ENCODE measurements around the gene ENTPD6. TPM values are rescaled to one million over a fixed set of nuclear protein-coding genes. Genes with fewer than 3 reads are reported as not detected.

Gene ENTPD6
- total RNA-seq, 1 experiment from 2014 or later: 53.5 TPM

GRCh38 chr20:25220810-25221591 is 25.5 kb downstream of the ENTPD6 start:
- peak overlapping the region; percentile 61 for H3K27ac ChIP-seq
- H3K4me1 ChIP-seq: peaks cover 42% of the 10 kb centered on the region

DNA sequence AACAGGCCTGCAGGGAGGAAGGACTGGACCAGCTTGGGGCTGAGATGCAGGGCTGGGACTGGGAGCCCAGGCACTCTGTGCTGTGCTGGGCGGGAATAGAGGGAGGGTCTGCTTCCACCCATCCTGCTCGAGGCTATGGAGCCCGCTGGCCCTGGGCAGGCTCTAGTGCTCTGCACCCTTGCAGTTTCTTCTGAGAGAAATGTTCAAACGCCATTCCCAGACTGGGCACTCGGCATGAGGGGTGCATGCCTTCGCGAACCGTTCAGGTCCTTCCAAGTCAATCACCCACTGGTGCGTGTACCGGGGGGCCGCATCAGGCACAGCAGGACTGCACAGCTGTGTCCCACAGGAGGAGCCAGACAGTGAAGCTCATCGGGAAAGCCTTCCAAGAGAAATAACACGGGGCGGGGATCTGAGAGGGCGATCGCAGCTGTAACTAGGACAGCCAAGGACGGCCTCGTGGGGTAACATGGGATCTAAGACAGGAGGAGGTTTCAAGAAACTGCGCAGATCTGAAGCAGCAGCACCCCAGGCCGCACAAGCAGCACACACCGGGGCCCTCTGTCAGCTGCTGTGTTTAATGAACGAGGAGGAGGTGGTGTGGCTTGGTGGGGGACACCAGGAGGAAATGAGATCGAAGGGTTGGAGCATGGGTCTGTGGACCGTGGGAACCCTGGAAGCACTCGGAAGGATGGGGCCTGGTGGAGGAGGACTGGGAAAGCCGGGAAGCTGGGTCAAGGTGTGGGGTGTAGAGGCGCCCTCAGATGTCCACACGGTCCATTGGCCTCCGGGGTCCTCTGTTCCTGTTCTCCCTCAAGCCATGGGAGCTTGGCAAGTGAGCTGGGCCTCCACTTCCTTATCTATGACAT is 26.3 kb downstream of the ENTPD6 start:
- H3K27ac ChIP-seq: no peak overlapping the region
- no peaks in the 10 kb centered on the region for H3K27me3 ChIP-seq
- no peaks in the 10 kb centered on the region for H3K9me3 ChIP-seq (replicated peaks)
- no peak overlapping the region for H3K4me3 ChIP-seq
- H3K36me3 ChIP-seq: peaks cover 6% of the 10 kb centered on the region; the same call in 1 of the 2 replicates
- H3K4me1 ChIP-seq: peaks cover 45% of the 10 kb centered on the region
- no peak for DNase-seq

More at GRCh38 chr20:25220810-25221591, 25.5 kb downstream of the ENTPD6 start:
- Histone ChIP-seq H3K36me3 (peaks cover 8% of the 10 kb centered on the region; the same call in 1 of the 2 replicates), H3K9me3 (replicated peaks) (no peaks in the 10 kb centered on the region), H3K4me3 (no peak overlapping the region), H3K27me3 (no peaks in the 10 kb centered on the region)
- DNase-seq: no peak

GRCh38 chr20:25222461-25223178 is 27.1 kb downstream of the ENTPD6 start:
- DNase-seq: no peak
- H3K27me3 ChIP-seq: no peaks in the 10 kb centered on the region
- H3K4me3 ChIP-seq: no peak overlapping the region
- H3K4me1 ChIP-seq: peaks cover 53% of the 10 kb centered on the region
- H3K36me3 ChIP-seq: peaks cover 5% of the 10 kb centered on the region; the same call in 1 of the 2 replicates
- no peaks in the 10 kb centered on the region for H3K9me3 ChIP-seq (replicated peaks)
- H3K27ac ChIP-seq: peak overlapping the region; percentile 33

DNA sequence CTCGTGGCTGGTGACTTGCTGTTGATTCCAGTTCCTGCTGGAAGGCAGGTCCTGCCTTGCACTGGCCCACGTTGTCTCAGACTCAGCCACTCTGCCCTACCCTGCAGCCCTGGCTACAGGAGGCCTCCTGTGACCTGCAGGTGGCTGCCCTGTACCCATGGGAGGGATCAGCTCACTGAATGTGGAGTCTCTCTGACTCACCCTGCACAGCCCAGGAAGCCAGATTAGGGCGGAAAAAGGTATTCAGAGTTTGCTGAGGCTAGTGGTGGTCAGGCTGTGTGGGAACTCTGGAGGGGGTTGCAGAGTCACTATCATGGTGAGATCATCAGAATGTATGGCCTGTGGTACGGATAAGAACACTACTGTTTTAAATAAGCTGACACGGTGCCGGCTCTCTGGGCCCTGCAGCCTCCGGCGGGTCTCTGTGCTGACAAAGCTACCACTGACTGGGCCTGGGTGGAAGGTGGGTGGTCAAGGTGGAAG is 27.7 kb downstream of the ENTPD6 start:
- no peak overlapping the region for H3K4me3 ChIP-seq
- H3K4me1 ChIP-seq: peaks cover 54% of the 10 kb centered on the region
- peak overlapping the region; percentile 33 for H3K27ac ChIP-seq
- no peaks in the 10 kb centered on the region for H3K9me3 ChIP-seq (replicated peaks)
- DNase-seq: peak; percentile 80 to 83
- H3K27me3 ChIP-seq: no peaks in the 10 kb centered on the region
- H3K36me3 ChIP-seq: peaks cover 3% of the 10 kb centered on the region; the same call in 1 of the 2 replicates

- peak overlapping the region; percentile 33 for H3K27ac ChIP-seq
Observed at GRCh38 chr20:25223765-25224720, 28.5 kb downstream of the ENTPD6 start.

GRCh38 chr20:25224941-25225340 is 29.4 kb downstream of the ENTPD6 start:
- H3K4me3 ChIP-seq: no peak overlapping the region
- peaks cover 41% of the 10 kb centered on the region for H3K4me1 ChIP-seq
- DNase-seq: no peak
- H3K27ac ChIP-seq: no peak overlapping the region
- H3K36me3 ChIP-seq: peaks cover 3% of the 10 kb centered on the region; the same call in 1 of the 2 replicates
- H3K9me3 ChIP-seq (replicated peaks): no peaks in the 10 kb centered on the region
- H3K27me3 ChIP-seq: no peaks in the 10 kb centered on the region

More at GRCh38 chr20:25223765-25224720, 28.5 kb downstream of the ENTPD6 start:
- Histone ChIP-seq H3K4me1 (peaks cover 50% of the 10 kb centered on the region), H3K36me3 (peaks cover 3% of the 10 kb centered on the region; the same call in 1 of the 2 replicates), H3K4me3 (no peak overlapping the region), H3K9me3 (replicated peaks) (no peaks in the 10 kb centered on the region), H3K27me3 (no peaks in the 10 kb centered on the region)
- DNase-seq: no peak

DNA sequence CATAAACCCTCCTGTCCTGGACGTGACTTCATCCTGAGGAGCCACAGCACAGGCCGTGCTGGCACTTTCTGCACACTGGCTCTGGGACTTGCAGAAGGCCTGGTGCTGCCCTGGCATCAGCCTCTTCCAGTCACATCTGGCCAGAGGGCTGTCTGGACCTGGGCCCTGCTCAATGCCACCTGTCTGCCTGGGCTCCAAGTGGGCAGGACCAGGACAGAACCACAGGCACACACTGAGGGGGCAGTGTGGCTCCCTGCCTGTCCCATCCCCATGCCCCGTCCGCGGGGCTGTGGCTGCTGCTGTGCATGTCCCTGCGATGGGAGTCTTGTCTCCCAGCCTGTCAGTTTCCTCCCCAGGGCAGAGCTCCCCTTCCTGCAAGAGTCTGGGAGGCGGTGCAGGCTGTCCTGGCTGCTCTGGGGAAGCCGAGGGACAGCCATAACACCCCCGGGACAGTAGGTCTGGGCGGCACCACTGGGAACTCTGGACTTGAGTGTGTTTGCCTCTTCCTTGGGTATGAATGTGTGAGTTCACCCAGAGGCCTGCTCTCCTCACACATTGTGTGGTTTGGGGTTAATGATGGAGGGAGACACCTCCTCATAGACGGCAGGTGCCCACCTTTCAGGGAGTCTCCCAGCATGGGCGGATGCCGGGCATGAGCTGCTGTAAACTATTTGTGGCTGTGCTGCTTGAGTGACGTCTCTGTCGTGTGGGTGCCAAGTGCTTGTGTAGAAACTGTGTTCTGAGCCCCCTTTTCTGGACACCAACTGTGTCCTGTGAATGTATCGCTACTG is 30.3 kb downstream of the ENTPD6 start:
- peaks cover 3% of the 10 kb centered on the region; the same call in 1 of the 2 replicates for H3K36me3 ChIP-seq
- peaks cover 33% of the 10 kb centered on the region for H3K4me1 ChIP-seq
- no peaks in the 10 kb centered on the region for H3K9me3 ChIP-seq (replicated peaks)
- H3K27me3 ChIP-seq: no peaks in the 10 kb centered on the region
- no peak overlapping the region for H3K4me3 ChIP-seq
- DNase-seq: no peak
- no peak overlapping the region for H3K27ac ChIP-seq

DNA sequence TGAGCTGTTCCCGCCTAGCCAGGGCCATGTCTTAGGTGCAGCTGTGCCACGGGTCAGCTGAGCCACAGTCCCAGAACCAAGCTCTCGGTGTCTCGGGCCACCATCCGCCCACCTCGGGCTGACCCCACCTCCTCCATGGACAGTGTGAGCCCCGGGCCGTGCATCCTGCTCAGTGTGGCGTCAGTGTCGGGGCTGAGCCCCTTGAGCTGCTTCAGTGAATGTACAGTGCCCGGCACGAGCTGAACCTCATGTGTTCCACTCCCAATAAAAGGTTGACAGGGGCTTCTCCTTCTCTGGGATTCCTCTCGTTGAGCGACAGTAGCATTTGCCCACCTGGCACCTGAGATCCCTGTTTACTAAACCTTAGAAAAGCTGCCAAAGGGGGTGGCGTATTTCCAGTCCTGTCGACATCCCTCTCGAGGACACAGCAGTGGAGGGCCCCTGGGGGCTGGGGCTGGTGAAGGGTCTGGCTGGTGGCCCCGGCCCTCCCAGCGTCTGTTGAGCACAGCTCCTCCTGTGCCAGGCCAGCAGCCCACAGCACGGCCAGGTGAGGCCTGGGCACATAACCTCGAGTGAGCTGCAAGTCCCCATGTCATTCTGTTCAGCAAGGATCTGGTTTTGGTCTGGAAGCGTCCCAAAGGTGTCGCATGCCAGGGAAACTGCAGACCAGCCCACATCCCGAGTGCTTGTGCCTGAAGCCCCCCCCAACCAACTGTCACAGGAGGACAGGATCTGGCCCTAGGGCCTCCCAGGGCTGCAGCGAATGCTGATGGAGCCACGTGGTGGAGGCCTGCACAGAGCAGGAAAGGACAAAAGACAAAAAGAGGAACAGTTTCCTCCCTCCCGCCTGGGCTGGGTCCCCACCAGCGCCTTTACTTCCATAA is 31.2 kb downstream of the ENTPD6 start:
- H3K9me3 ChIP-seq (replicated peaks): no peaks in the 10 kb centered on the region
- DNase-seq: no peak
- no peak overlapping the region for H3K4me3 ChIP-seq

GRCh38 chr20:25227317-25227831 is 31.9 kb downstream of the ENTPD6 start:
- H3K27me3 ChIP-seq: no peaks in the 10 kb centered on the region
- H3K9me3 ChIP-seq (replicated peaks): no peaks in the 10 kb centered on the region
- H3K27ac ChIP-seq: 0 out of 2 replicates have a peak overlapping the region, but pooled peaks have one; percentile 6
- no peaks in the 10 kb centered on the region for H3K36me3 ChIP-seq
- DNase-seq: no peak
- peaks cover 28% of the 10 kb centered on the region for H3K4me1 ChIP-seq
- no peak overlapping the region for H3K4me3 ChIP-seq

More for the DNA sequence above, 31.2 kb downstream of the ENTPD6 start:
- Histone ChIP-seq H3K36me3 (no peaks in the 10 kb centered on the region), H3K4me1 (peaks cover 30% of the 10 kb centered on the region), H3K27me3 (no peaks in the 10 kb centered on the region), H3K27ac (0 out of 2 replicates have a peak overlapping the region, but pooled peaks have one; percentile 6)

- H3K4me3 ChIP-seq: no peak overlapping the region
- H3K36me3 ChIP-seq: no peaks in the 10 kb centered on the region
Observed at GRCh38 chr20:25229486-25230165, 34.1 kb downstream of the ENTPD6 start.

DNA sequence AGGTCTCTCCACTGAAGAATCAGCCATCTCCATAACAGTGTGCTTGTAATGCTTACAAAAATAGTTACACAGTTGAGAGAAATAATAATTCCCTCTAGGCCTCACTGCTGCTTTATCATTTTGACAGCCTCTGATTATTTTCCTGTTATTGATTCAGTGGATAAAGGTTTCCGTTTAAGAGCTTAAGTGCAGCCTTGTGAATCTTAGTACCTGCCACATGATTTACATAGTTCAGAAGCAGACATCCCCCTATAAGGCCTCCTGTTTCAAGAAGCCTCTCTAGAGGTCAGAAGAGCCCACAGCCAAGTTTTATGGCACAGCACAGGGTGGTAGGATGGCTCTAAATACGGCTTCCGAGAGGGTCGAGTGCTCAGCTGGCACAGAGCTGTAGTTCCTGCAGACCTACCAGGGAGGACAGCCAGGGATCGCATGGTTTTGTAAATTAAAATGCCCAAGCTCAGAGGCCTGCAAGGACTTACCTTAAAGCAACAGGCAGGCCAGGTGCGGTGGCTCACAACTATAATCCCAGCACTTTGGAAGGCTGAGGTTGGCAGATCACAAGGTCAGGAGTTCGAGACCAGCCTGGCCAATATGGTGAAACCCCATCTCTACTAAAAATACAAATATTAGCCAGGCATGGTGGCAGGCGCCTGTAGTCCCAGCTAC is 34.8 kb downstream of the ENTPD6 start:
- H3K27me3 ChIP-seq: no peaks in the 10 kb centered on the region
- H3K9me3 ChIP-seq (replicated peaks): no peaks in the 10 kb centered on the region
- no peak for DNase-seq
- H3K36me3 ChIP-seq: no peaks in the 10 kb centered on the region
- no peak overlapping the region for H3K4me3 ChIP-seq
- no peak overlapping the region for H3K27ac ChIP-seq
- H3K4me1 ChIP-seq: peaks cover 30% of the 10 kb centered on the region

More at GRCh38 chr20:25229486-25230165, 34.1 kb downstream of the ENTPD6 start:
- Histone ChIP-seq H3K9me3 (replicated peaks) (no peaks in the 10 kb centered on the region), H3K27me3 (no peaks in the 10 kb centered on the region), H3K27ac (no peak overlapping the region), H3K4me1 (peaks cover 30% of the 10 kb centered on the region)
- DNase-seq: no peak
